Measurements from ENCODE around the gene ACR. TPM values are rescaled to one million over a fixed set of nuclear protein-coding genes. Genes with fewer than 3 reads are reported as not detected.

ACR gene
- total and polyA plus RNA-seq, 2 of the 4 experiments (the other 2 are of a cell fraction), result not detected

DNA sequence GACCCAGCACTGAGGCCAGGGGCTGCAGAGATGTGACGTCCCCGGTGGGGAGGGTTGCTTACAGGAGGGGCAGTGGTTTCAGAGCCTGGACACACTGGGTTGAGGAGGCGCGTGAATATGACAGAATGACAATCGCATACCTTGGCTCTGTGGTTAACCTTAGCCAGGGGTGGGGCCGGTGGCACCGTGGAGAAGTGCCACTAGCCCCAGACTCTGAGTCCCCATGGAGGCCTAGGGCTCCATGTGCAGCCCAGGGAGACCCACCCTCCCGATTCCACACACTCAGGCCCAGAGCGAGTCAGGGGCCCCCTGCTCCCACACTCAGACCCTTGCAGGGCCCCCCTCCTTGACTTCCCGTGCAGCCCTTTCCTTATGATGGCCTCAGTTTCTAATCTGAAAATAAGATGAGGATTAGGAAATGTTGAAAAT lies 3.6 kb upstream of the ACR start:
- Histone ChIP-seq H3K56ac (ENCODE audit: extremely low read depth, insufficient read depth, low read length) (no peak overlapping the region), H3K23ac (ENCODE audit: low read depth, low read length) (no peak overlapping the region), H3K36me3 (ENCODE audit: control insufficient read depth, insufficient read depth, low read length) (no peaks in the 10 kb centered on the region), H2AK5ac (ENCODE audit: low read depth, low read length) (no peak overlapping the region), H3K27me3 (ENCODE audit: control insufficient read depth, insufficient read depth, low read length) (peaks cover 26% of the 10 kb centered on the region), H4K91ac (ENCODE audit: insufficient read depth, low read depth, low read length) (no peak overlapping the region), H2BK20ac (ENCODE audit: low read depth, low read length) (no peak overlapping the region), H3K9me3 (ENCODE audit: control insufficient read depth, insufficient read depth, low read length) (no peaks in the 10 kb centered on the region), H3K4me2 (ENCODE audit: low read depth, low read length) (no peak overlapping the region), H2AFZ (replicated peaks; ENCODE audit: low read length, poor library complexity) (peak overlapping the region; percentile 18), H4K8ac (ENCODE audit: low read depth in 2 of 2, low read length in 2 of 2) (no peak overlapping the region), H3K79me1 (ENCODE audit: low read depth in 1 of 2, low read length in 2 of 2) (no peaks in the 10 kb centered on the region), H2BK5ac (ENCODE audit: low read depth, low read length, poor library complexity, severe bottlenecking) (no peak overlapping the region), H4K20me1 (ENCODE audit: insufficient read depth, low read length) (peaks cover 8% of the 10 kb centered on the region; the same call in 1 of the 2 replicates), H4K5ac (ENCODE audit: low read depth, low read length) (no peak overlapping the region), H2BK15ac (ENCODE audit: low read depth, low read length) (no peak overlapping the region), H3K14ac (replicated peaks; ENCODE audit: low read depth, low read length) (no peak overlapping the region), H2BK120ac (ENCODE audit: low read depth, low read length) (no peak overlapping the region), H2AK9ac (replicated peaks; ENCODE audit: low read depth, low read length, poor library complexity) (no peak overlapping the region), H3K9ac (ENCODE audit: low read depth, low read length) (no peak overlapping the region), H3K18ac (ENCODE audit: low read depth, low read length) (no peak overlapping the region), H3K4me1 (ENCODE audit: control insufficient read depth, insufficient read depth, low read length) (peaks cover 7% of the 10 kb centered on the region), H3K4ac (ENCODE audit: low read depth, low read length) (no peak overlapping the region), H3K4me3 (ENCODE audit: insufficient read depth, low read depth, low read length) (no peak overlapping the region), H3K9me1 (ENCODE audit: insufficient read depth, low read length) (no peaks in the 10 kb centered on the region), H3K27ac (ENCODE audit: insufficient read depth, low read length) (no peak overlapping the region)
- no CpG with 5 or more reads among the region's 10 CpGs for WGBS, 2 experiments (ENCODE audit: extremely low coverage in 2 of 2, insufficient read length in 1 of 2)
- DNase-seq (no peak), ATAC-seq (ENCODE audit: low read depth) (no peak)
- TF ChIP-seq CEBPB (IDR thresholded peaks at IDR 0.05; ENCODE audit: low read depth, low read length), result no peak
- TF ChIP-seq, protein P1, sequence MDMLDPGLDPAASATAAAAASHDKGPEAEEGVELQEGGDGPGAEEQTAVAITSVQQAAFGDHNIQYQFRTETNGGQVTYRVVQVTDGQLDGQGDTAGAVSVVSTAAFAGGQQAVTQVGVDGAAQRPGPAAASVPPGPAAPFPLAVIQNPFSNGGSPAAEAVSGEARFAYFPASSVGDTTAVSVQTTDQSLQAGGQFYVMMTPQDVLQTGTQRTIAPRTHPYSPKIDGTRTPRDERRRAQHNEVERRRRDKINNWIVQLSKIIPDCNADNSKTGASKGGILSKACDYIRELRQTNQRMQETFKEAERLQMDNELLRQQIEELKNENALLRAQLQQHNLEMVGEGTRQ (IDR thresholded peaks at IDR 0.05; ENCODE audit: low read depth, low read length), result no peak
- TF ChIP-seq, protein P2, sequence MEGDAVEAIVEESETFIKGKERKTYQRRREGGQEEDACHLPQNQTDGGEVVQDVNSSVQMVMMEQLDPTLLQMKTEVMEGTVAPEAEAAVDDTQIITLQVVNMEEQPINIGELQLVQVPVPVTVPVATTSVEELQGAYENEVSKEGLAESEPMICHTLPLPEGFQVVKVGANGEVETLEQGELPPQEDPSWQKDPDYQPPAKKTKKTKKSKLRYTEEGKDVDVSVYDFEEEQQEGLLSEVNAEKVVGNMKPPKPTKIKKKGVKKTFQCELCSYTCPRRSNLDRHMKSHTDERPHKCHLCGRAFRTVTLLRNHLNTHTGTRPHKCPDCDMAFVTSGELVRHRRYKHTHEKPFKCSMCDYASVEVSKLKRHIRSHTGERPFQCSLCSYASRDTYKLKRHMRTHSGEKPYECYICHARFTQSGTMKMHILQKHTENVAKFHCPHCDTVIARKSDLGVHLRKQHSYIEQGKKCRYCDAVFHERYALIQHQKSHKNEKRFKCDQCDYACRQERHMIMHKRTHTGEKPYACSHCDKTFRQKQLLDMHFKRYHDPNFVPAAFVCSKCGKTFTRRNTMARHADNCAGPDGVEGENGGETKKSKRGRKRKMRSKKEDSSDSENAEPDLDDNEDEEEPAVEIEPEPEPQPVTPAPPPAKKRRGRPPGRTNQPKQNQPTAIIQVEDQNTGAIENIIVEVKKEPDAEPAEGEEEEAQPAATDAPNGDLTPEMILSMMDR (conservative IDR thresholded peaks at IDR 0.05; ENCODE audit: low read depth, low read length), result no peak
- TF ChIP-seq NFE2L2 (IDR thresholded peaks at IDR 0.05; ENCODE audit: low read depth, low read length), result no peak
- TF ChIP-seq SMC3 (IDR thresholded peaks at IDR 0.05; ENCODE audit: low read depth, low read length), result no peak
- no peak for TF ChIP-seq MAZ (IDR thresholded peaks at IDR 0.05; ENCODE audit: borderline replicate concordance, low read depth, low read length)
- no peak for TF ChIP-seq MXI1 (IDR thresholded peaks at IDR 0.05; ENCODE audit: borderline replicate concordance, low read depth, low read length)
- no peak for TF ChIP-seq FOS (IDR thresholded peaks at IDR 0.05; ENCODE audit: low read depth, low read length)
- no peak for TF ChIP-seq RFX5 (IDR thresholded peaks at IDR 0.05; ENCODE audit: low read depth, low read length)
- TF ChIP-seq POLR2A (IDR thresholded peaks at IDR 0.05; ENCODE audit: low read depth, low read length), result no peak
- no peak for TF ChIP-seq RAD21 (IDR thresholded peaks at IDR 0.05; ENCODE audit: low read length)
- no peak for TF ChIP-seq MAFK (IDR thresholded peaks at IDR 0.05; ENCODE audit: low read depth, low read length)
- no peak for TF ChIP-seq RCOR1 (IDR thresholded peaks at IDR 0.05; ENCODE audit: insufficient replicate concordance, low read length)
- in situ Hi-C loops (cut with MboI; ENCODE audit: low sequenced_read_pairs), result no loop called here
- no TSS peak for BruUV-seq (replicated peaks)
- CTCF ChIA-PET, result no interaction called here
- POLR2A ChIA-PET (ENCODE audit: unreplicated experiment), result no interaction called here
- intact Hi-C loops (cut with micrococcal nuclease), result no loop called here
- dilution Hi-C loops (cut with HindIII; ENCODE audit: low sequenced_read_pairs, unreplicated experiment), result no loop called here

Data from IMR-90 (cell line).